AG09319 (cell line): ENCODE measurements around the gene LYPLA2.
A peak's percentile ranks its signal among the peaks of the same experiment; 100 is the strongest.

ENCODE experiments used
- DNase-seq: peaks from one replicate; pipeline ENCODE4 v3.0.0-alpha.2; 2010; ENCODE audit warnings: low read depth; ENCODE audit errors: extremely low read depth
- TF ChIP-seq, protein P1 (sequence below): IDR thresholded peaks from 2 replicates; pipeline ENCODE4 v1.5.1; 2011; ENCODE audit warnings: low read depth, mild to moderate bottlenecking, inconsistent platforms, low read length, moderate library complexity

Gene LYPLA2

DNA sequence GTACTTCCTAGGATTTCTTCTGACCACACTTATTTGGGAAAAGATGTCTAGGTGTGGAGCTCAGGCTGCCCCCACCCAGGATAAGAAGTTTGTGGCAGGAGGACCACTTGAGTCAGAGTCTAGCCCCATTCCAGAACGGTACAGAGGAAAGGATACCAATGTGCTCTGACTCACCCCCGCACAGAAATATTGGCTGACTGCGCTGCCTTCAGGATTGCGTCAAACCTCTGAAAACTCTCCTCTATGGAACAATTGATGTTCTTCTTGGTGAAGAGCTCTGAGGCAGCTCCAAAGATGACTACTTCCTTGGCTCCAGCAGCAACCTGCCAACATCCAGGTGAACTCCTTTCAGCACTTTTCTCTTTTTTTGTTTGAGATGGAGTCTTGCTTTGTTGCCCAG lies 23.1 kb downstream of the LYPLA2 start:
- no peak for DNase-seq
- TF ChIP-seq, protein P1, sequence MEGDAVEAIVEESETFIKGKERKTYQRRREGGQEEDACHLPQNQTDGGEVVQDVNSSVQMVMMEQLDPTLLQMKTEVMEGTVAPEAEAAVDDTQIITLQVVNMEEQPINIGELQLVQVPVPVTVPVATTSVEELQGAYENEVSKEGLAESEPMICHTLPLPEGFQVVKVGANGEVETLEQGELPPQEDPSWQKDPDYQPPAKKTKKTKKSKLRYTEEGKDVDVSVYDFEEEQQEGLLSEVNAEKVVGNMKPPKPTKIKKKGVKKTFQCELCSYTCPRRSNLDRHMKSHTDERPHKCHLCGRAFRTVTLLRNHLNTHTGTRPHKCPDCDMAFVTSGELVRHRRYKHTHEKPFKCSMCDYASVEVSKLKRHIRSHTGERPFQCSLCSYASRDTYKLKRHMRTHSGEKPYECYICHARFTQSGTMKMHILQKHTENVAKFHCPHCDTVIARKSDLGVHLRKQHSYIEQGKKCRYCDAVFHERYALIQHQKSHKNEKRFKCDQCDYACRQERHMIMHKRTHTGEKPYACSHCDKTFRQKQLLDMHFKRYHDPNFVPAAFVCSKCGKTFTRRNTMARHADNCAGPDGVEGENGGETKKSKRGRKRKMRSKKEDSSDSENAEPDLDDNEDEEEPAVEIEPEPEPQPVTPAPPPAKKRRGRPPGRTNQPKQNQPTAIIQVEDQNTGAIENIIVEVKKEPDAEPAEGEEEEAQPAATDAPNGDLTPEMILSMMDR = no peak

DNA sequence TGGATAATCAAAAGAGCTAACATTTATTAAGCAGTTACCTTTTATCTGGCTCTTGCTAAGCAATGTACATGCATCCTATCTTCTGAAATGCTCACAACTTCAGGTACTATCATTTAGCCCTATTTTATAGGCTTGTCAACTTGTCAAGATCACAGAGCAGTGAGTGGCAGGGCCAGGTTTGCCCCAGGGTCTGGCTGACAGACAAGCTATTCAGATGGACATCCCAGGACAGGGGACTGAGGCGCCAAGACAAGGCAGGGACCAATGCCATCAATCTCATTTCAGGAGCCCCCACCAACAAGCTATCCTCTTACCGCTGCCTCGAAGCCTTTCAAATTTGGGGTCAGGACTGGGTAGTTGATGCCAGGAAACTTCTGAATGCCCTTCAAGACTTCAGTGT lies 25.4 kb downstream of the LYPLA2 start:
- DNase-seq = no peak
- TF ChIP-seq, protein P1 = no peak

DNA sequence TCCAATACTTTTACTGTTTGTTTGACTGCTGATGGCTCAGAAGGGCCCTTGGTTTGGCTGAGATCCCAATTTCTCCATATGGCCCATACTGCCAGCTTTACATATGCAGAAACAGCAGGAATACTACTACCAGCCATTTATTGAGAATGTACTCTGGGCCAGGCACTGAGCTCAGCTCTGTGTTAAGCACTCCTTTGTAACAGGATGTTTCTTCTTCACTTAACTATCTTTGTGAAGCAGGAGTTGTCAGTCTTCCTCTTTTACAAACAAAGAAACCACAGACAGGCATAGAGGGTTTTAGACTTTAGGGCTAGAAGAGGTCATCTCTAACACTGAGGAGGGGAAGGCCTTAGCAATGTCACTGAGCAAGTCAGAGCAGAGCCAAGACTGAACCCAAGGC lies 26.0 kb downstream of the LYPLA2 start:
- TF ChIP-seq, protein P1 = no peak
- DNase-seq = no peak

DNA sequence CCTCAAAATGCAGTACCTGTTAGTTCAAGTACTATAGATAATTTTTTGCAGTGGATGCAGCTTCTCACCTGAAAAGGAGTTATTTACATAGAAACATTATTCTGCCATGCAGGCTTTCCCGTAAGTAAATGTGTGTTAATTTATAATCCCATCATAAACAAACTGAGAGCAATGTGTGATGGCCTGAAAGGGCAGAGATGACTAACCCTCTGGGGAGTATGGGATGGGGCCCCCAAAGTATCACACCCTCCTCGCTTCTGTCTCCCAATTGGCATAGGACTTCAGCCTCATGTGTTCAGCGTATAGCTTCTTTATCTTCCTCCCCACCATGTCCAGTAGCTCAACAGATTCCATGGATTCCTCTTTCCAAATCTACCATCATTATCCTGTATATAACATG lies 26.7 kb downstream of the LYPLA2 start:
- TF ChIP-seq, protein P1 = no peak
- DNase-seq = no peak

DNA sequence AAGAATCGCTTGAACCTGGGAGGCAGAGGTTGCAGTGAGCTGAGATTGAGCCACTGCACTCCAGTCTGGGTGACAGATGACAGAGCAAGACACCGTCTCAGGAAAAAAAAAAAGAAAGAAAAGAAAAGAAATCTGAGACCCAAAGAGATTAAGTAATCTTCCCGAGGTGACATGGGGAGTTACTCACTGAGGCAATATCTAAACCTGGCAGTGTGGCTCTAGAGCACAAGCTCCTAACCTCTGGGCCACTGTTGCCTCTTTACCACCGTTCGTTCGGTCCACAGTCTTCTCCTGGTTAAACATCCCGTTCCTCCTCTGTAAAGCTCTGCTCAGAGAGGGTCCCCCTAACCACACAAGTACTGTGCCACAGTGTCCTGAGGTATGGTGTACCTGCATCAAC lies 32.8 kb downstream of the LYPLA2 start:
- TF ChIP-seq, protein P1 = no peak
- DNase-seq = no peak

DNA sequence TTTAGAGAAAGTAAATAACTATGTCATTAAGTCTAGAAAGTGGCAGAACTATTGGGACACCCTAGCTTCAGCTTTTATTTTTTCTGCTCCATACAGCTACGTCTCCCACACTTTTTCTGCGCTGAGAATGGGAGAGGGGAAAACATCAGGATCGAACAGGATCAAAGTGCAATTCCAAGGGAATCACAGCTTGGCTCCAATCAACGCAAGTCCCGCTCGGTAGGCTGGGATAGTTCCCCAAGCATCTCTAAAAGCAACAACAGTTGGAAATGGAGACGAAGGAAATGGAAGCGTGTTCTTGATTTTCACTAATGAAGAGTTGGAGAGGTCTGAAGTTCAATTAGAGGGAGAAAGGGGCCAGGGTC lies 33.7 kb downstream of the LYPLA2 start:
- no peak for DNase-seq
- TF ChIP-seq, protein P1 = no peak

DNA sequence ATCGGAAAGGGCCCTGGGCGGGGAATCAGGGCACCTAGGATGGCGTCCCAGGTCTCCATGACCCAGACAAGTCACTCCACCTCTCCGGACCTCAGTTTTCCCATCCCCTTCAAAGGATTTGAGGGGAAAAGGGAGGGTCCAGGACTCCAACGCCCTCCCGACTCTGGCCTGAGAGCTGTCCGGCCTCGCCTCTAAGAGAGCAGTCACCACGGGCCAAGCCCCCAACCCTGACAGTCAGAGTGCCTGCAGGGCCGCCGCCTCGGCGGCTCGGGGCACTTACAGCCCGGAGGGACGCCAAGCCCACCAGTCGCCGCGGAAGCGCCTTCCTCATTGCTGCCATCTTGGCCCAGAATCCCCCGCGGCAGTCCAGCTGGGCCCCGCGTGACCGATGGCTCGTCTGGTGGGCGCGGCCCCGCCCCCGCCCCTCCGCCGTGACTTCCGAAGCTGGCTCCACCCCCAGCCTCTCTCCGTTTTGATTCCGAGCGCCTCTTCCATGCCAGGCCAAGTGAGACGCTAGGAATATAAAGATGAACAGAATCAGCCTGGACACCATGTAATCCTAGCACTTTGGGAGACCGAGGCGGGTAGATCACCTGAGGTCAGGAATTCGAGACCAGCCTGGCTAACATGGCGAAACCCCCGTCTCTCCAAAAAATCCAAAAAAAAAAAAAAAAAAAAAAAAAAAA lies 34.3 kb downstream of the LYPLA2 start, which contains the start of gene HMGCL:
HMGCL (minus strand) TSS at position 354 of the 686 bp plus-strand sequence; CDS start at position 340, 14 bp downstream.
- DNase-seq = peak; percentile 67
- TF ChIP-seq, protein P1 = no peak
